IMR-90 (cell line): ENCODE data around the gene SH3TC1. TPM values are rescaled to one million over a fixed set of nuclear protein-coding genes. Genes with fewer than 3 reads are reported as not detected.
A peak's percentile ranks its signal among the peaks of the same experiment; 100 is the strongest.

Experiments used
- ATAC-seq: fragments of 200-7000 bp; cut with Tn5 transposase; 2 replicates; pipeline ENCODE4 v1.9.1; 2020; ENCODE audit warnings: low read depth, mild to moderate bottlenecking, moderate library complexity
- BruUV-seq: library from RNA; stranded (reverse); fragments of 400-500 nt; replicated peaks from 2 replicates; lab custom pipeline; 2021; lab: Mats Ljungman, UMichigan
- CTCF ChIA-PET: fragments of 300-600 bp; formaldehyde crosslinking; extraction: SDS; loops from one replicate; lab custom pipeline; 2021; ENCODE audit warnings: antibody characterized with exemption; lab: Yijun Ruan, JAX
- POLR2A ChIA-PET: fragments of 300-600 bp; sonication (Branson Sonifier 250); formaldehyde crosslinking; loops from one replicate; lab custom pipeline; 2022; ENCODE audit warnings: antibody characterized with exemption; ENCODE audit not compliant: unreplicated experiment; lab: Charles Lee
- DNase-seq: peaks from one replicate; pipeline ENCODE4 v3.0.0; 2013
- H2AFZ ChIP-seq: replicated peaks from 2 replicates; pipeline ENCODE3; 2013; ENCODE audit warnings: low read length, mild to moderate bottlenecking; ENCODE audit not compliant: poor library complexity
- H2AK5ac ChIP-seq: 2 replicates; pipeline ENCODE4 v1.6.1; 2013; ENCODE audit warnings: low read depth, low read length, inconsistent platforms
- H2AK9ac ChIP-seq: replicated peaks from 2 replicates; pipeline ENCODE3; 2013; ENCODE audit warnings: mild to moderate bottlenecking, low read depth, low read length, moderate library complexity; ENCODE audit not compliant: poor library complexity
- H2BK120ac ChIP-seq: 2 replicates; pipeline ENCODE4 v1.6.1; 2013; ENCODE audit warnings: low read depth, low read length, inconsistent platforms
- H2BK15ac ChIP-seq: 3 replicates; pipeline ENCODE4 v1.6.1; 2013; ENCODE audit warnings: low read depth, low read length, inconsistent platforms
- H2BK20ac ChIP-seq: 2 replicates; pipeline ENCODE4 v1.6.1; 2013; ENCODE audit warnings: low read depth, mild to moderate bottlenecking, inconsistent platforms, low read length, moderate library complexity
- H2BK5ac ChIP-seq: 2 replicates; pipeline ENCODE4 v1.6.1; 2013; ENCODE audit warnings: mild to moderate bottlenecking, low read depth, low read length, inconsistent platforms; ENCODE audit not compliant: poor library complexity, severe bottlenecking
- H3K14ac ChIP-seq: replicated peaks from 2 replicates; pipeline ENCODE4 v1.6.1; 2013; ENCODE audit warnings: low read depth, low read length, inconsistent platforms
- H3K18ac ChIP-seq: 2 replicates; pipeline ENCODE4 v1.6.1; 2013; ENCODE audit warnings: low read depth, low read length, control low read depth
- H3K23ac ChIP-seq: 2 replicates; pipeline ENCODE4 v1.6.1; 2013; ENCODE audit warnings: low read depth, low read length, inconsistent platforms
- H3K27ac ChIP-seq: 2 replicates; pipeline ENCODE4 v1.5.1; 2013; ENCODE audit warnings: mild to moderate bottlenecking, control low read depth, low read length; ENCODE audit not compliant: insufficient read depth
- H3K27me3 ChIP-seq: 2 replicates; pipeline ENCODE4 v1.6.1; 2013; ENCODE audit warnings: low read length; ENCODE audit not compliant: control insufficient read depth, insufficient read depth
- H3K36me3 ChIP-seq: 2 replicates; pipeline ENCODE4 v1.6.1; 2013; ENCODE audit warnings: low read length, mixed read lengths; ENCODE audit not compliant: control insufficient read depth, insufficient read depth
- H3K4ac ChIP-seq: 2 replicates; pipeline ENCODE4 v1.6.1; 2013; ENCODE audit warnings: low read depth, low read length, inconsistent platforms
- H3K4me1 ChIP-seq: 2 replicates; pipeline ENCODE4 v1.6.1; 2013; ENCODE audit warnings: low read length, mixed read lengths; ENCODE audit not compliant: control insufficient read depth, insufficient read depth
- H3K4me2 ChIP-seq: 2 replicates; pipeline ENCODE4 v1.6.1; 2013; ENCODE audit warnings: low read depth, mild to moderate bottlenecking, control low read depth, low read length, moderate library complexity
- H3K4me3 ChIP-seq: 2 replicates; pipeline ENCODE4 v1.5.1; 2013; ENCODE audit warnings: low read depth, mild to moderate bottlenecking, control low read depth, low read length, moderate library complexity; ENCODE audit not compliant: insufficient read depth
- H3K56ac ChIP-seq: 2 replicates; pipeline ENCODE4 v1.6.1; 2013; ENCODE audit warnings: low read length, inconsistent platforms; ENCODE audit not compliant: insufficient read depth; ENCODE audit errors: extremely low read depth
- H3K79me1 ChIP-seq, 2 experiments: 2 replicates each; pipeline ENCODE4 v1.6.1; 2013; ENCODE audit warnings: low read length in 2 of 2, inconsistent platforms in 1 of 2, low read depth in 1 of 2
- H3K9ac ChIP-seq: 2 replicates; pipeline ENCODE4 v1.6.1; 2013; ENCODE audit warnings: low read depth, low read length, control low read depth
- H3K9me1 ChIP-seq: 2 replicates; pipeline ENCODE4 v1.6.1; 2013; ENCODE audit warnings: low read length, inconsistent platforms; ENCODE audit not compliant: insufficient read depth
- H3K9me3 ChIP-seq: 2 replicates; pipeline ENCODE4 v1.6.1; 2013; ENCODE audit warnings: low read length; ENCODE audit not compliant: control insufficient read depth, insufficient read depth
- H4K20me1 ChIP-seq: 2 replicates; pipeline ENCODE4 v1.6.1; 2013; ENCODE audit warnings: low read length, inconsistent platforms; ENCODE audit not compliant: insufficient read depth
- H4K5ac ChIP-seq: 2 replicates; pipeline ENCODE4 v1.6.1; 2013; ENCODE audit warnings: mild to moderate bottlenecking, low read depth, low read length, control low read depth
- H4K8ac ChIP-seq, 2 experiments: 2 replicates each; pipeline ENCODE4 v1.6.1; 2013; ENCODE audit warnings: low read depth in 2 of 2, low read length in 2 of 2, control low read depth in 1 of 2, inconsistent platforms in 1 of 2
- H4K91ac ChIP-seq: 2 replicates; pipeline ENCODE4 v1.6.1; 2013; ENCODE audit warnings: low read depth, low read length, inconsistent platforms; ENCODE audit not compliant: insufficient read depth
- BHLHE40 ChIP-seq: fragments of 150-350 bp; IDR thresholded peaks from 2 replicates; pipeline ENCODE4 v1.6.1; 2016; ENCODE audit warnings: mild to moderate bottlenecking, low read depth, low read length
- CEBPB ChIP-seq: IDR thresholded peaks from 2 replicates; pipeline ENCODE4 v1.6.1; 2012; ENCODE audit warnings: low read depth, low read length, improper control_type of control experiment
- CHD1 ChIP-seq: IDR thresholded peaks from 2 replicates; pipeline ENCODE4 v1.6.1; 2012; ENCODE audit warnings: low read depth, low read length, improper control_type of control experiment
- FOS ChIP-seq: fragments of 150-350 bp; IDR thresholded peaks from 2 replicates; pipeline ENCODE4 v1.6.1; 2016; ENCODE audit warnings: low read depth, low read length
- MAFK ChIP-seq: IDR thresholded peaks from 2 replicates; pipeline ENCODE4 v1.6.1; 2012; ENCODE audit warnings: low read depth, low read length, improper control_type of control experiment
- MAZ ChIP-seq: IDR thresholded peaks from 2 replicates; pipeline ENCODE4 v1.6.1; 2012; ENCODE audit warnings: low read depth, mild to moderate bottlenecking, low read length, improper control_type of control experiment, moderate library complexity, borderline replicate concordance
- MXI1 ChIP-seq: IDR thresholded peaks from 2 replicates; pipeline ENCODE4 v1.6.1; 2012; ENCODE audit warnings: low read depth, mild to moderate bottlenecking, low read length, moderate library complexity, borderline replicate concordance
- NFE2L2 ChIP-seq: fragments of 150-350 bp; IDR thresholded peaks from 2 replicates; pipeline ENCODE4 v1.6.1; 2016; ENCODE audit warnings: low read depth, mild to moderate bottlenecking, low read length
- POLR2A ChIP-seq: IDR thresholded peaks from 2 replicates; pipeline ENCODE4 v1.6.1; 2012; ENCODE audit warnings: mild to moderate bottlenecking, low read depth, low read length
- RAD21 ChIP-seq: IDR thresholded peaks from 2 replicates; pipeline ENCODE4 v1.6.1; 2012; ENCODE audit warnings: low read length, improper control_type of control experiment
- RCOR1 ChIP-seq: IDR thresholded peaks from 2 replicates; pipeline ENCODE4 v1.6.1; 2012; ENCODE audit warnings: mild to moderate bottlenecking, low read length, improper control_type of control experiment; ENCODE audit not compliant: insufficient replicate concordance
- RFX5 ChIP-seq: IDR thresholded peaks from 2 replicates; pipeline ENCODE4 v1.8.0; 2012; ENCODE audit warnings: low read depth, mild to moderate bottlenecking, low read length, moderate library complexity
- SMC3 ChIP-seq: fragments of 150-350 bp; IDR thresholded peaks from 2 replicates; pipeline ENCODE4 v1.6.1; 2016; ENCODE audit warnings: low read depth, mild to moderate bottlenecking, antibody characterized with exemption, low read length, moderate library complexity
- WGBS, 2 experiments: methylation state at CpG; one replicate each; pipeline versions ENCODE4 v1.1.5 to v1.1.7; 2013; ENCODE audit warnings: missing lambda C conversion rate in 2 of 2; ENCODE audit not compliant: insufficient read length in 1 of 2; ENCODE audit errors: extremely low coverage in 2 of 2; 5-methylcytosine and 5-hydroxymethylcytosine counted together
- dilution Hi-C: fragments of 300-500 bp; cut with HindIII; formaldehyde crosslinking; loops from one replicate; pipeline ENCODE4 v1.14.3; 2018; ENCODE audit warnings: low sequenced_read_pairs; ENCODE audit not compliant: unreplicated experiment
- in situ Hi-C: fragments of 300-500 bp; cut with MboI; formaldehyde crosslinking; loops from 3 replicates; pipeline ENCODE4 v1.14.3; 2019; ENCODE audit warnings: low sequenced_read_pairs, inconsistent platforms, mixed read lengths
- intact Hi-C: fragments of 100-400 bp; cut with micrococcal nuclease; formaldehyde crosslinking; loops from 2 replicates; pipeline ENCODE4 v1.10.0; 2022
- polyA plus RNA-seq, 3 experiments: library from polyadenylated mRNA; depleted of rRNA; stranded (reverse); fragments of >200 nt; gene quantifications; 2 replicates each; pipeline ENCODE4 v1.2.3, GENCODE V29; 2012; ENCODE audit warnings: low replicate concordance in 1 of 3
- total RNA-seq: library from RNA; depleted of rRNA; stranded (reverse); fragments of >200 nt; gene quantifications from 2 replicates; pipeline ENCODE4 v1.2.3, GENCODE V29; 2012
- TF ChIP-seq, protein P1 (sequence below): fragments of 150-350 bp; IDR thresholded peaks from 2 replicates; pipeline ENCODE4 v1.6.1; 2017; ENCODE audit warnings: mild to moderate bottlenecking, antibody characterized with exemption, low read length, low read depth
- TF ChIP-seq, protein P2 (sequence below): conservative IDR thresholded peaks from 2 replicates; pipeline ENCODE4 v1.5.1; 2012; ENCODE audit warnings: mild to moderate bottlenecking, low read depth, low read length, improper control_type of control experiment

SH3TC1 gene
- total and polyA plus RNA-seq, 2 of the 4 experiments (the other 2 are of a cell fraction): 1.6 to 2.2 TPM

DNA sequence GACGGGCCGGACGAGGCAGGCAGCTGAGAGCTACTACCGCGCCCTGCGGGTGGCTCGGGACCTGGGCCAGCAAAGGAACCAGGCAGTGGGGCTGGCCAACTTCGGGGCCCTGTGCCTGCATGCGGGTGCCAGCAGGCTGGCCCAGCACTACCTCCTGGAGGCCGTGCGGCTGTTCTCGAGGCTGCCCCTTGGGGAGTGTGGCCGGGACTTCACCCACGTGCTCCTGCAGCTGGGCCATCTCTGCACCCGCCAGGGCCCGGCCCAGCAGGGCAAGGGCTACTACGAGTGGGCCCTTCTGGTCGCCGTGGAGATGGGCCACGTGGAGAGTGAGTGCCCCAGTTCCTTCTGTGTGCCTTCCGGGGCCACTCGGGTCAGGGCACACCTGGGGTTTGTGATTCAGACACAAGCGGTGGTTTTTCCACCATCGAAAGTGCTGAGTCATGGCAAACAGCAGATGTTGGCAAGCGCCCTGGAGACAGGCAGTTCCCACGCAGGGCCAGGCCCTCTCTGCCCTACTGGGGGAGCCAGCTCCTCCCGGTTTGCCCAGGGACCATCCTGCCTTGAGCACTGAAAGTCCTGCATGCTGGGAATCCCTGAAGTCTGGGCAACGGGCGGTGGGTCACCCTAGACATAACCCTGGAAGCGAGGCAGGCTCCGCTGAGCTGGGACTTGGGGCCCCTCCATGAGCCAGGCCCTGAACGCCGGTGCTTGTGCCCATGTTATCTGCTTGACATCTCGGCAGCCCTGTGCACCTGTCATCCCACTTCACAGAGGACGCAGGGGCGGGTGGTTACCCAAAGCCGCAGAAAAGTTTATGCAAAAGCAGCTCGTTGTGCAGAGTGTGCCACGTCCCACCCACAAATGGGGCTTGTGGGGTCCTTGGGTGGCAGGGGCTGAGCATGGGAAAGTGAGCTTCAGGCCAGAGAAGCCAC, 29.5 kb downstream of the SH3TC1 start:
- ChIA-PET POLR2A (no interaction called here), CTCF (interaction anchor here (0.6 to 0.9 kb wide), 3 partner anchors 9 to 1659 kb away, joined by 3 to 4 read pairs (median 3); no protein-coding TSS in a partner anchor)
- Histone ChIP-seq H3K79me1 (no peaks in the 10 kb centered on the region), H3K27ac (no peak overlapping the region), H2AK5ac (peak overlapping the region; percentile 67; the same call in 1 of the 2 replicates), H3K27me3 (peaks cover 3% of the 10 kb centered on the region; the same call in 1 of the 2 replicates), H3K9me3 (no peaks in the 10 kb centered on the region), H2BK15ac (no peak overlapping the region), H3K18ac (no peak overlapping the region), H3K14ac (no peak overlapping the region), H3K56ac (no peak overlapping the region), H3K4me3 (no peak overlapping the region), H2AK9ac (peak overlapping the region; percentile 55), H2BK5ac (no peak overlapping the region), H4K91ac (peak overlapping the region; percentile 41; the same call in 1 of the 2 replicates), H3K9me1 (0 out of 2 replicates have a peak, but pooled peaks cover 6% of the 10 kb centered on the region), H3K9ac (no peak overlapping the region), H4K5ac (no peak overlapping the region; the same call in 1 of the 2 replicates), H3K4ac (peak overlapping the region; percentile 42; the same call in 1 of the 2 replicates), H3K4me1 (peaks cover 7% of the 10 kb centered on the region), H3K36me3 (no peaks in the 10 kb centered on the region), H4K20me1 (no peaks in the 10 kb centered on the region; the same call in 1 of the 2 replicates), H3K23ac (no peak overlapping the region), H2BK120ac (peak overlapping the region; percentile 52), H2BK20ac (peak overlapping the region; percentile 3; the same call in 1 of the 2 replicates), H4K8ac (peak overlapping the region in 1 of 2 experiments; percentile 25; a peak in 1 of 4 replicates), H2AFZ (peak overlapping the region; percentile 79), H3K4me2 (no peak overlapping the region)
- no TSS peak for BruUV-seq
- ATAC-seq: peak; percentile 71
- in situ Hi-C loops: no loop called here
- intact Hi-C loops: no loop called here
- DNase-seq: peak; percentile 86
- WGBS, 2 experiments: 79% methylated on average over 24 of the region's 39 CpGs; no CpG with 5 or more reads in 1 of the 2 experiments
- dilution Hi-C loops: no loop called here
- TF ChIP-seq, protein P1, sequence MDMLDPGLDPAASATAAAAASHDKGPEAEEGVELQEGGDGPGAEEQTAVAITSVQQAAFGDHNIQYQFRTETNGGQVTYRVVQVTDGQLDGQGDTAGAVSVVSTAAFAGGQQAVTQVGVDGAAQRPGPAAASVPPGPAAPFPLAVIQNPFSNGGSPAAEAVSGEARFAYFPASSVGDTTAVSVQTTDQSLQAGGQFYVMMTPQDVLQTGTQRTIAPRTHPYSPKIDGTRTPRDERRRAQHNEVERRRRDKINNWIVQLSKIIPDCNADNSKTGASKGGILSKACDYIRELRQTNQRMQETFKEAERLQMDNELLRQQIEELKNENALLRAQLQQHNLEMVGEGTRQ: peak; percentile 58; the same call in 1 of the 2 replicates
- TF ChIP-seq MXI1 (no peak), RAD21 (no peak), FOS (0 out of 2 replicates have a peak, but pooled peaks have one; percentile 30), POLR2A (no peak), CHD1 (no peak), MAFK (peak; percentile 99), RFX5 (no peak), CEBPB (no peak), RCOR1 (no peak), BHLHE40 (no peak), MAZ (no peak), NFE2L2 (peak; percentile 100), SMC3 (no peak)
- TF ChIP-seq, protein P2, sequence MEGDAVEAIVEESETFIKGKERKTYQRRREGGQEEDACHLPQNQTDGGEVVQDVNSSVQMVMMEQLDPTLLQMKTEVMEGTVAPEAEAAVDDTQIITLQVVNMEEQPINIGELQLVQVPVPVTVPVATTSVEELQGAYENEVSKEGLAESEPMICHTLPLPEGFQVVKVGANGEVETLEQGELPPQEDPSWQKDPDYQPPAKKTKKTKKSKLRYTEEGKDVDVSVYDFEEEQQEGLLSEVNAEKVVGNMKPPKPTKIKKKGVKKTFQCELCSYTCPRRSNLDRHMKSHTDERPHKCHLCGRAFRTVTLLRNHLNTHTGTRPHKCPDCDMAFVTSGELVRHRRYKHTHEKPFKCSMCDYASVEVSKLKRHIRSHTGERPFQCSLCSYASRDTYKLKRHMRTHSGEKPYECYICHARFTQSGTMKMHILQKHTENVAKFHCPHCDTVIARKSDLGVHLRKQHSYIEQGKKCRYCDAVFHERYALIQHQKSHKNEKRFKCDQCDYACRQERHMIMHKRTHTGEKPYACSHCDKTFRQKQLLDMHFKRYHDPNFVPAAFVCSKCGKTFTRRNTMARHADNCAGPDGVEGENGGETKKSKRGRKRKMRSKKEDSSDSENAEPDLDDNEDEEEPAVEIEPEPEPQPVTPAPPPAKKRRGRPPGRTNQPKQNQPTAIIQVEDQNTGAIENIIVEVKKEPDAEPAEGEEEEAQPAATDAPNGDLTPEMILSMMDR: no peak
